ENCODE results near the gene SLC3A2.

SLC3A2 gene

GRCh38 chr11:62909107-62909894 lies 28.6 kb downstream of the SLC3A2 start:
- Histone ChIP-seq H3K27ac (no peak overlapping the region), H3K9me3 (no peaks in the 10 kb centered on the region), H3K4me3 (no peak overlapping the region), H3K27me3 (no peaks in the 10 kb centered on the region), H3K4me2 (no peak overlapping the region), H4K20me1 (no peaks in the 10 kb centered on the region), H3K4me1 (peaks cover 4% of the 10 kb centered on the region; the same call in 1 of the 2 replicates), H3K36me3 (no peaks in the 10 kb centered on the region), H3K9ac (no peak overlapping the region)
- TF ChIP-seq Cebpa-rat (IDR thresholded peaks at IDR 0.05), result no peak

GRCh38 chr11:62910141-62910882 lies 29.6 kb downstream of the SLC3A2 start:
- H3K9ac ChIP-seq, result no peak overlapping the region
- H3K4me2 ChIP-seq, result no peak overlapping the region
- no peaks in the 10 kb centered on the region for H3K27me3 ChIP-seq
- H4K20me1 ChIP-seq, result no peaks in the 10 kb centered on the region
- peaks cover 4% of the 10 kb centered on the region; the same call in 1 of the 2 replicates for H3K4me1 ChIP-seq
- H3K27ac ChIP-seq, result no peak overlapping the region
- H3K36me3 ChIP-seq, result no peaks in the 10 kb centered on the region
- H3K9me3 ChIP-seq, result no peaks in the 10 kb centered on the region
- H3K4me3 ChIP-seq, result no peak overlapping the region
- TF ChIP-seq Cebpa-rat (IDR thresholded peaks at IDR 0.05), result no peak

- TF ChIP-seq Cebpa-rat (IDR thresholded peaks at IDR 0.05), result no peak
- no peaks in the 10 kb centered on the region for H3K9me3 ChIP-seq
- H3K27me3 ChIP-seq, result no peaks in the 10 kb centered on the region
- H3K36me3 ChIP-seq, result no peaks in the 10 kb centered on the region
- no peaks in the 10 kb centered on the region for H3K4me1 ChIP-seq
- no peak overlapping the region for H3K4me2 ChIP-seq
- no peaks in the 10 kb centered on the region for H4K20me1 ChIP-seq
- H3K4me3 ChIP-seq, result no peak overlapping the region
- no peak overlapping the region for H3K9ac ChIP-seq
- no peak overlapping the region for H3K27ac ChIP-seq
Measured at GRCh38 chr11:62911137-62912130, 30.7 kb downstream of the SLC3A2 start.

GRCh38 chr11:62912268-62912667 lies 31.6 kb downstream of the SLC3A2 start:
- H3K9me3 ChIP-seq, result no peaks in the 10 kb centered on the region
- no peaks in the 10 kb centered on the region for H3K4me1 ChIP-seq
- TF ChIP-seq Cebpa-rat (IDR thresholded peaks at IDR 0.05), result no peak
- H3K27ac ChIP-seq, result no peak overlapping the region
- no peak overlapping the region for H3K9ac ChIP-seq
- no peaks in the 10 kb centered on the region for H3K36me3 ChIP-seq
- no peaks in the 10 kb centered on the region for H4K20me1 ChIP-seq
- H3K4me3 ChIP-seq, result no peak overlapping the region
- no peaks in the 10 kb centered on the region for H3K27me3 ChIP-seq
- H3K4me2 ChIP-seq, result no peak overlapping the region

- no peaks in the 10 kb centered on the region for H3K27me3 ChIP-seq
- no peaks in the 10 kb centered on the region for H3K36me3 ChIP-seq
- H3K4me2 ChIP-seq, result no peak overlapping the region
- no peak for TF ChIP-seq Cebpa-rat (IDR thresholded peaks at IDR 0.05)
- no peak overlapping the region for H3K4me3 ChIP-seq
- no peak overlapping the region for H3K27ac ChIP-seq
- H3K9me3 ChIP-seq, result no peaks in the 10 kb centered on the region
- no peaks in the 10 kb centered on the region for H3K4me1 ChIP-seq
- no peak overlapping the region for H3K9ac ChIP-seq
- no peaks in the 10 kb centered on the region for H4K20me1 ChIP-seq
Measured at GRCh38 chr11:62914416-62914815, 33.7 kb downstream of the SLC3A2 start.

- Histone ChIP-seq H3K4me3 (no peak overlapping the region), H4K20me1 (no peaks in the 10 kb centered on the region), H3K27ac (no peak overlapping the region), H3K4me2 (no peak overlapping the region), H3K36me3 (no peaks in the 10 kb centered on the region), H3K9ac (no peak overlapping the region), H3K4me1 (peaks cover 34% of the 10 kb centered on the region), H3K9me3 (no peaks in the 10 kb centered on the region), H3K27me3 (peaks cover 12% of the 10 kb centered on the region)
- TF ChIP-seq Cebpa-rat (IDR thresholded peaks at IDR 0.05), result no peak
Measured at GRCh38 chr11:62917906-62918502, 37.3 kb downstream of the SLC3A2 start.

- Histone ChIP-seq H3K36me3 (no peaks in the 10 kb centered on the region), H3K4me1 (peaks cover 37% of the 10 kb centered on the region), H3K27ac (no peak overlapping the region), H4K20me1 (no peaks in the 10 kb centered on the region), H3K9ac (no peak overlapping the region), H3K9me3 (no peaks in the 10 kb centered on the region), H3K4me2 (no peak overlapping the region), H3K4me3 (no peak overlapping the region), H3K27me3 (peaks cover 16% of the 10 kb centered on the region)
- TF ChIP-seq Cebpa-rat (IDR thresholded peaks at IDR 0.05), result no peak
Measured at GRCh38 chr11:62918531-62918930, 37.8 kb downstream of the SLC3A2 start.

- H3K4me3 ChIP-seq, result no peak overlapping the region
- H3K9me3 ChIP-seq, result no peaks in the 10 kb centered on the region
- no peak for TF ChIP-seq Cebpa-rat (IDR thresholded peaks at IDR 0.05)
- peaks cover 47% of the 10 kb centered on the region for H3K4me1 ChIP-seq
- no peak overlapping the region for H3K9ac ChIP-seq
- no peak overlapping the region for H3K4me2 ChIP-seq
- H3K27me3 ChIP-seq, result peaks cover 26% of the 10 kb centered on the region
- H3K36me3 ChIP-seq, result no peaks in the 10 kb centered on the region
- H3K27ac ChIP-seq, result no peak overlapping the region
- H4K20me1 ChIP-seq, result no peaks in the 10 kb centered on the region
Measured at GRCh38 chr11:62919476-62919875, 38.8 kb downstream of the SLC3A2 start.

Data from BLaER1 (cell line).